Measurements from ENCODE around the gene COL25A1.

COL25A1 gene

GRCh38 chr4:109229028-109229427 is 73.4 kb downstream of the COL25A1 start:
- no peaks in the 10 kb centered on the region for H3K36me3 ChIP-seq (replicated peaks; ENCODE audit: low read depth, low read length)
- TF ChIP-seq, protein P1, sequence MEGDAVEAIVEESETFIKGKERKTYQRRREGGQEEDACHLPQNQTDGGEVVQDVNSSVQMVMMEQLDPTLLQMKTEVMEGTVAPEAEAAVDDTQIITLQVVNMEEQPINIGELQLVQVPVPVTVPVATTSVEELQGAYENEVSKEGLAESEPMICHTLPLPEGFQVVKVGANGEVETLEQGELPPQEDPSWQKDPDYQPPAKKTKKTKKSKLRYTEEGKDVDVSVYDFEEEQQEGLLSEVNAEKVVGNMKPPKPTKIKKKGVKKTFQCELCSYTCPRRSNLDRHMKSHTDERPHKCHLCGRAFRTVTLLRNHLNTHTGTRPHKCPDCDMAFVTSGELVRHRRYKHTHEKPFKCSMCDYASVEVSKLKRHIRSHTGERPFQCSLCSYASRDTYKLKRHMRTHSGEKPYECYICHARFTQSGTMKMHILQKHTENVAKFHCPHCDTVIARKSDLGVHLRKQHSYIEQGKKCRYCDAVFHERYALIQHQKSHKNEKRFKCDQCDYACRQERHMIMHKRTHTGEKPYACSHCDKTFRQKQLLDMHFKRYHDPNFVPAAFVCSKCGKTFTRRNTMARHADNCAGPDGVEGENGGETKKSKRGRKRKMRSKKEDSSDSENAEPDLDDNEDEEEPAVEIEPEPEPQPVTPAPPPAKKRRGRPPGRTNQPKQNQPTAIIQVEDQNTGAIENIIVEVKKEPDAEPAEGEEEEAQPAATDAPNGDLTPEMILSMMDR (IDR thresholded peaks at IDR 0.05; ENCODE audit: low read depth, low read length) = no peak
- no peak for TF ChIP-seq EZH2phosphoT487 (IDR thresholded peaks at IDR 0.05; ENCODE audit: low read depth)
- H3K79me2 ChIP-seq (ENCODE audit: low read length) = no peaks in the 10 kb centered on the region
- no peak overlapping the region for H3K9ac ChIP-seq (ENCODE audit: low read length)
- no peak overlapping the region for H2AFZ ChIP-seq (ENCODE audit: low read depth, low read length)
- no peaks in the 10 kb centered on the region for H3K4me1 ChIP-seq (ENCODE audit: low read length)
- H3K9me3 ChIP-seq (ENCODE audit: insufficient read depth, low read length) = no peaks in the 10 kb centered on the region
- H4K20me1 ChIP-seq (ENCODE audit: insufficient read depth, low read length) = no peaks in the 10 kb centered on the region
- no peak overlapping the region for H3K4me3 ChIP-seq (ENCODE audit: low read length)
- H3K4me2 ChIP-seq (ENCODE audit: low read length) = no peak overlapping the region
- no peaks in the 10 kb centered on the region for H3K27me3 ChIP-seq (ENCODE audit: low read depth, low read length)
- no peak overlapping the region for H3K27ac ChIP-seq (ENCODE audit: low read length)

GRCh38 chr4:109218288-109218687 is 84.2 kb downstream of the COL25A1 start:
- Histone ChIP-seq H3K9me3 (ENCODE audit: insufficient read depth, low read length) (no peaks in the 10 kb centered on the region), H3K27ac (ENCODE audit: low read length) (no peak overlapping the region), H3K4me3 (ENCODE audit: low read length) (no peak overlapping the region), H3K36me3 (replicated peaks; ENCODE audit: low read depth, low read length) (no peaks in the 10 kb centered on the region), H4K20me1 (ENCODE audit: insufficient read depth, low read length) (no peaks in the 10 kb centered on the region), H3K4me2 (ENCODE audit: low read length) (no peak overlapping the region), H3K79me2 (ENCODE audit: low read length) (no peaks in the 10 kb centered on the region), H2AFZ (ENCODE audit: low read depth, low read length) (no peak overlapping the region), H3K9ac (ENCODE audit: low read length) (no peak overlapping the region), H3K4me1 (ENCODE audit: low read length) (no peaks in the 10 kb centered on the region), H3K27me3 (ENCODE audit: low read depth, low read length) (no peaks in the 10 kb centered on the region)
- TF ChIP-seq, protein P1 (IDR thresholded peaks at IDR 0.05; ENCODE audit: low read depth, low read length) = no peak
- no peak for TF ChIP-seq EZH2phosphoT487 (IDR thresholded peaks at IDR 0.05; ENCODE audit: low read depth)

DNA sequence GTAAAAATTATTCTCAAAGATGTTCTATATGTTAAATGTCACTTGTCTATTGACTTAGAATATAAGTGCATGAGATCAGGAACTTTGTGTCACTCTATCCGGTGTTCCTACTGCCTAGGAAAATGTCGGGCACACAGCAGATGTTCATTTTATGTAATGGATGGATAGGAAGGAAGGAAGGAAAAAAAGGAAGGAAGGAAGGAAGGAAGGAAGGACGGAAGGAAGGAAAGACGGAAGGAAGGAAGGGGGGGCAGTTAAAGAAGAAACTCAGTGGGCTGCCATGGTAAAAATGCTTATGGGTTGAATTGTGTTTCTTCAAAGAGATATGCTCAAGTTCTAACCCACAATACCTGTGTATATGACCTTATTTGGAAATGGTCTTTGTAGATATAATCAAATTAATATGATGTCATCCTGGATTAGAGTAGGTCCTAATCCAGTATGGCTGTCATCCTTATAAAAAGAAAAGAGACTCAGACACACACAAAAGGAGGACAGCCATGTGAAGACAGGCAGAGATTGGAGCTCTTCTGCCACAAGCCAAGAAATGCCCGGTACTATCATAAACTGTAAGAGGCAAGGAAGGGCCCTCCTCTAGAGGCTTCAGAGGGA is 86.3 kb downstream of the COL25A1 start:
- Histone ChIP-seq H3K79me2 (ENCODE audit: low read length) (no peaks in the 10 kb centered on the region), H3K36me3 (replicated peaks; ENCODE audit: low read depth, low read length) (no peaks in the 10 kb centered on the region), H3K27ac (ENCODE audit: low read length) (no peak overlapping the region), H3K9ac (ENCODE audit: low read length) (no peak overlapping the region), H4K20me1 (ENCODE audit: insufficient read depth, low read length) (no peaks in the 10 kb centered on the region), H3K4me2 (ENCODE audit: low read length) (no peak overlapping the region), H3K4me3 (ENCODE audit: low read length) (no peak overlapping the region), H2AFZ (ENCODE audit: low read depth, low read length) (no peak overlapping the region), H3K9me3 (ENCODE audit: insufficient read depth, low read length) (no peaks in the 10 kb centered on the region), H3K4me1 (ENCODE audit: low read length) (no peaks in the 10 kb centered on the region), H3K27me3 (ENCODE audit: low read depth, low read length) (no peaks in the 10 kb centered on the region)
- TF ChIP-seq EZH2phosphoT487 (IDR thresholded peaks at IDR 0.05; ENCODE audit: low read depth) = no peak
- TF ChIP-seq, protein P1 (IDR thresholded peaks at IDR 0.05; ENCODE audit: low read depth, low read length) = no peak

- Histone ChIP-seq H3K79me2 (ENCODE audit: low read length) (no peaks in the 10 kb centered on the region), H3K9me3 (ENCODE audit: insufficient read depth, low read length) (no peaks in the 10 kb centered on the region), H3K4me1 (ENCODE audit: low read length) (no peaks in the 10 kb centered on the region), H3K36me3 (replicated peaks; ENCODE audit: low read depth, low read length) (no peaks in the 10 kb centered on the region), H3K4me2 (ENCODE audit: low read length) (no peak overlapping the region), H3K27me3 (ENCODE audit: low read depth, low read length) (no peaks in the 10 kb centered on the region), H2AFZ (ENCODE audit: low read depth, low read length) (no peak overlapping the region), H3K9ac (ENCODE audit: low read length) (no peak overlapping the region), H3K4me3 (ENCODE audit: low read length) (no peak overlapping the region), H3K27ac (ENCODE audit: low read length) (no peak overlapping the region), H4K20me1 (ENCODE audit: insufficient read depth, low read length) (no peaks in the 10 kb centered on the region)
- TF ChIP-seq EZH2phosphoT487 (IDR thresholded peaks at IDR 0.05; ENCODE audit: low read depth) = no peak
- TF ChIP-seq, protein P1 (IDR thresholded peaks at IDR 0.05; ENCODE audit: low read depth, low read length) = no peak
Measured at GRCh38 chr4:109215506-109215905, 87.0 kb downstream of the COL25A1 start.
